Measurements from ENCODE around the gene FAM227B. TPM values are rescaled to one million over a fixed set of nuclear protein-coding genes. Genes with fewer than 3 reads are reported as not detected.
A peak's percentile ranks its signal among the peaks of the same experiment; 100 is the strongest.

FAM227B gene
- total RNA-seq, 1 experiment from 2014 or later, result 0.98 TPM

- no TSS peak for BruUV-seq (replicated peaks)
- no peaks in the 10 kb centered on the region for H4K20me1 ChIP-seq (ENCODE audit: low read length)
- H3K9ac ChIP-seq (ENCODE audit: low read length), result no peak overlapping the region
- H3K9me3 ChIP-seq (ENCODE audit: low read length), result no peaks in the 10 kb centered on the region
- H3K36me3 ChIP-seq (ENCODE audit: low read depth, low read length), result no peaks in the 10 kb centered on the region
- intact Hi-C loops (cut with micrococcal nuclease), result loop anchor here (5.0 kb wide), 1 partner anchor 33 kb away; no protein-coding TSS in a partner anchor
- H2AFZ ChIP-seq (ENCODE audit: low read length), result no peak overlapping the region
- CTCF ChIA-PET, result no interaction called here
- peak overlapping the region; percentile 74 for H3K4me2 ChIP-seq (ENCODE audit: low read length)
- H3K4me3 ChIP-seq (ENCODE audit: low read length), result no peak overlapping the region
- H3K4me1 ChIP-seq (ENCODE audit: insufficient read depth, low read length), result peaks cover 16% of the 10 kb centered on the region
- H3F3A ChIP-seq (ENCODE audit: low read length, unreplicated experiment), result no peaks in the 10 kb centered on the region
- H3K79me2 ChIP-seq (ENCODE audit: low read length), result no peaks in the 10 kb centered on the region
- H3K27me3 ChIP-seq (ENCODE audit: low read length), result no peaks in the 10 kb centered on the region
- H3K9me2 ChIP-seq (replicated peaks; ENCODE audit: low read length), result no peaks in the 10 kb centered on the region
- TF ChIP-seq CTCF (conservative IDR thresholded peaks at IDR 0.05; ENCODE audit: low read depth, low read length), result no peak
- no peak for TF ChIP-seq EZH2phosphoT487 (IDR thresholded peaks at IDR 0.05; ENCODE audit: borderline replicate concordance, low read length)
- TF ChIP-seq EZH2 (IDR thresholded peaks at IDR 0.05; ENCODE audit: low read length, unreplicated experiment), result no peak
- H3K27ac ChIP-seq (ENCODE audit: low read length), result 0 out of 2 replicates have a peak overlapping the region, but pooled peaks have one; percentile 10
- DNase-seq (no peak), ATAC-seq (no peak)
- POLR2A ChIA-PET (ENCODE audit: unreplicated experiment), result interaction anchor here (0.6 kb wide), 1 partner anchor 513 kb away, joined by 4 read pairs; no protein-coding TSS in a partner anchor
Observed at GRCh38 chr15:49415149-49415548, 205.5 kb downstream of the FAM227B start.

GRCh38 chr15:49412797-49413196, 207.8 kb downstream of the FAM227B start:
- POLR2A ChIA-PET (ENCODE audit: unreplicated experiment), result no interaction called here
- H3K9me3 ChIP-seq (ENCODE audit: low read length), result no peaks in the 10 kb centered on the region
- no peaks in the 10 kb centered on the region for H3K36me3 ChIP-seq (ENCODE audit: low read depth, low read length)
- no peak overlapping the region for H3K4me3 ChIP-seq (ENCODE audit: low read length)
- peaks cover 16% of the 10 kb centered on the region for H3K4me1 ChIP-seq (ENCODE audit: insufficient read depth, low read length)
- H3K79me2 ChIP-seq (ENCODE audit: low read length), result no peaks in the 10 kb centered on the region
- H3K9ac ChIP-seq (ENCODE audit: low read length), result no peak overlapping the region
- H3F3A ChIP-seq (ENCODE audit: low read length, unreplicated experiment), result no peaks in the 10 kb centered on the region
- H4K20me1 ChIP-seq (ENCODE audit: low read length), result no peaks in the 10 kb centered on the region
- intact Hi-C loops (cut with micrococcal nuclease), result no loop called here
- no peaks in the 10 kb centered on the region for H3K27me3 ChIP-seq (ENCODE audit: low read length)
- DNase-seq (no peak), ATAC-seq (no peak)
- H2AFZ ChIP-seq (ENCODE audit: low read length), result no peak overlapping the region
- no peak overlapping the region for H3K27ac ChIP-seq (ENCODE audit: low read length)
- H3K9me2 ChIP-seq (replicated peaks; ENCODE audit: low read length), result no peaks in the 10 kb centered on the region
- no TSS peak for BruUV-seq (replicated peaks)
- TF ChIP-seq EZH2 (IDR thresholded peaks at IDR 0.05; ENCODE audit: low read length, unreplicated experiment) (no peak), CTCF (conservative IDR thresholded peaks at IDR 0.05; ENCODE audit: low read depth, low read length) (no peak), EZH2phosphoT487 (IDR thresholded peaks at IDR 0.05; ENCODE audit: borderline replicate concordance, low read length) (no peak)
- CTCF ChIA-PET, result no interaction called here
- H3K4me2 ChIP-seq (ENCODE audit: low read length), result no peak overlapping the region

GRCh38 chr15:49410641-49411040, 210.0 kb downstream of the FAM227B start:
- no peaks in the 10 kb centered on the region for H3F3A ChIP-seq (ENCODE audit: low read length, unreplicated experiment)
- CTCF ChIA-PET, result no interaction called here
- no TSS peak for BruUV-seq (replicated peaks)
- TF ChIP-seq EZH2phosphoT487 (IDR thresholded peaks at IDR 0.05; ENCODE audit: borderline replicate concordance, low read length), result no peak
- TF ChIP-seq EZH2 (IDR thresholded peaks at IDR 0.05; ENCODE audit: low read length, unreplicated experiment), result no peak
- TF ChIP-seq CTCF (conservative IDR thresholded peaks at IDR 0.05; ENCODE audit: low read depth, low read length), result no peak
- intact Hi-C loops (cut with micrococcal nuclease), result no loop called here
- H3K9me2 ChIP-seq (replicated peaks; ENCODE audit: low read length), result no peaks in the 10 kb centered on the region
- H3K27ac ChIP-seq (ENCODE audit: low read length), result no peak overlapping the region
- POLR2A ChIA-PET (ENCODE audit: unreplicated experiment), result no interaction called here
- no peak for ATAC-seq
- H3K36me3 ChIP-seq (ENCODE audit: low read depth, low read length), result no peaks in the 10 kb centered on the region
- no peaks in the 10 kb centered on the region for H3K9me3 ChIP-seq (ENCODE audit: low read length)
- H3K4me1 ChIP-seq (ENCODE audit: insufficient read depth, low read length), result peaks cover 9% of the 10 kb centered on the region
- H2AFZ ChIP-seq (ENCODE audit: low read length), result no peak overlapping the region
- no peak overlapping the region for H3K4me3 ChIP-seq (ENCODE audit: low read length)
- no peaks in the 10 kb centered on the region for H4K20me1 ChIP-seq (ENCODE audit: low read length)
- no peaks in the 10 kb centered on the region for H3K79me2 ChIP-seq (ENCODE audit: low read length)
- DNase-seq, result no peak
- H3K4me2 ChIP-seq (ENCODE audit: low read length), result no peak overlapping the region
- H3K9ac ChIP-seq (ENCODE audit: low read length), result no peak overlapping the region
- no peaks in the 10 kb centered on the region for H3K27me3 ChIP-seq (ENCODE audit: low read length)
